ENCODE results near the gene LRRC8A. TPM values are rescaled to one million over a fixed set of nuclear protein-coding genes. Genes with fewer than 3 reads are reported as not detected.

The LRRC8A gene
- total and polyA plus RNA-seq, 2 of the 4 experiments (the other 2 are of a cell fraction) = 42.8 to 60.9 TPM

DNA sequence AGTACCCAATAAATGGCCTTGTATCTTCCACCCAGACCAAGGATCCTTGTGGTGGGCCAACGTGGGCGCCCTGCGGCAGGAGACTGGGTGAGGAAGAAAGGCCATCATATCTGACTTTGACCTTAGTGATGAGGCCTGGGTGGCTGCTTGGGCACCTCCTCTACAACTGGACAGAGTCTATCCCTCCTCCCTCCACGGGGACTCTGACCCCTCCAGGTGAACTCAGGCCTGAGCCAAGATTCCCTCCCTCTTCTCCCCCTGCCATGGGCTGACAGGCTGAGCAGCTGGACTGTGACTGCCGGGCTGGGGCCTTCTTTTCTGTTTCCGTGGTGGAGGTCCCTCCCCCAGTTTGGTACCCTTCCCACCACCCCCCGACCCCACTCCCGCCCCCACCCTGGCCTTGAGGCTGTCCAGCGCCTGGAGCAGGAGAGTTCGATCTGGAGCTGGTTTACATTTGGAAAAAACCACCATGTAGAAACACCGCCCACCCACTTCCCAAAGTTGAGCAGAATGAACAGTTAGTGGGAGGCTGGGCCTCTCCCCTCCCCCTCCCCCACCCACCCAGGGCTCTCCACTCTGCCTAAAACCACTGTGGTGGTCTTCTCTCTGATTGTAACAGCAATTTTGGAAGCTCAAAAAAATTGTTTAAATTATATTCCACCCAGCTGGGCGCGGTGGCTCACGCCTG, 37.6 kb downstream of the LRRC8A start:
- H2BK120ac ChIP-seq (ENCODE audit: low read depth, low read length) = no peak overlapping the region
- no peak overlapping the region for H2AFZ ChIP-seq (replicated peaks; ENCODE audit: low read length, poor library complexity)
- H2BK5ac ChIP-seq (ENCODE audit: low read depth, low read length, poor library complexity, severe bottlenecking) = no peak overlapping the region
- peak overlapping the region in 1 of 2 experiments; percentile 15; a peak in 1 of 4 replicates for H4K8ac ChIP-seq (ENCODE audit: low read depth in 2 of 2, low read length in 2 of 2)
- WGBS, 2 experiments (ENCODE audit: extremely low coverage in 2 of 2, insufficient read length in 1 of 2) = no CpG with 5 or more reads among the region's 14 CpGs
- H3K79me1 ChIP-seq (ENCODE audit: low read depth in 1 of 2, low read length in 2 of 2) = peaks cover 17 to 64% of the 10 kb centered on the region in 2 experiments; a peak in 3 of 4 replicates
- no peak overlapping the region for H2BK20ac ChIP-seq (ENCODE audit: low read depth, low read length)
- no peak overlapping the region for H3K4me2 ChIP-seq (ENCODE audit: low read depth, low read length)
- peak overlapping the region; percentile 32; the same call in 1 of the 2 replicates for H3K27ac ChIP-seq (ENCODE audit: insufficient read depth, low read length)
- H3K23ac ChIP-seq (ENCODE audit: low read depth, low read length) = no peak overlapping the region
- no peak overlapping the region for H3K56ac ChIP-seq (ENCODE audit: extremely low read depth, insufficient read depth, low read length)
- H3K4me3 ChIP-seq (ENCODE audit: insufficient read depth, low read depth, low read length) = no peak overlapping the region
- peak overlapping the region; percentile 1; the same call in 1 of the 2 replicates for H3K4ac ChIP-seq (ENCODE audit: low read depth, low read length)
- H3K14ac ChIP-seq (replicated peaks; ENCODE audit: low read depth, low read length) = peak overlapping the region; percentile 10; the same call in 1 of the 2 replicates
- no peak overlapping the region for H2BK15ac ChIP-seq (ENCODE audit: low read depth, low read length)
- H3K9ac ChIP-seq (ENCODE audit: low read depth, low read length) = no peak overlapping the region
- H2AK9ac ChIP-seq (replicated peaks; ENCODE audit: low read depth, low read length, poor library complexity) = no peak overlapping the region
- dilution Hi-C loops (cut with HindIII; ENCODE audit: low sequenced_read_pairs, unreplicated experiment) (no loop called here), in situ Hi-C loops (cut with MboI; ENCODE audit: low sequenced_read_pairs) (no loop called here), intact Hi-C loops (cut with micrococcal nuclease) (no loop called here)
- H2AK5ac ChIP-seq (ENCODE audit: low read depth, low read length) = peak overlapping the region; percentile 2; the same call in 1 of the 2 replicates
- H3K9me1 ChIP-seq (ENCODE audit: insufficient read depth, low read length) = peaks cover 24% of the 10 kb centered on the region
- H4K91ac ChIP-seq (ENCODE audit: insufficient read depth, low read depth, low read length) = peak overlapping the region; percentile 41; the same call in 1 of the 2 replicates
- peaks cover 23% of the 10 kb centered on the region for H3K36me3 ChIP-seq (ENCODE audit: control insufficient read depth, insufficient read depth, low read length)
- DNase-seq (no peak), ATAC-seq (ENCODE audit: low read depth) (no peak)
- peaks cover 17% of the 10 kb centered on the region for H3K4me1 ChIP-seq (ENCODE audit: control insufficient read depth, insufficient read depth, low read length)
- no peak overlapping the region for H4K5ac ChIP-seq (ENCODE audit: low read depth, low read length)
- no peaks in the 10 kb centered on the region for H3K9me3 ChIP-seq (ENCODE audit: control insufficient read depth, insufficient read depth, low read length)
- BruUV-seq (replicated peaks) = no TSS peak
- CTCF ChIA-PET = interaction anchor here (0.9 kb wide), 1 partner anchor 9 kb away, joined by 6 read pairs; no protein-coding TSS in a partner anchor
- H3K27me3 ChIP-seq (ENCODE audit: control insufficient read depth, insufficient read depth, low read length) = no peaks in the 10 kb centered on the region
- no peaks in the 10 kb centered on the region for H4K20me1 ChIP-seq (ENCODE audit: insufficient read depth, low read length)
- H3K18ac ChIP-seq (ENCODE audit: low read depth, low read length) = no peak overlapping the region
- POLR2A ChIA-PET (ENCODE audit: unreplicated experiment) = no interaction called here
- TF ChIP-seq BHLHE40 (IDR thresholded peaks at IDR 0.05; ENCODE audit: low read depth, low read length) (no peak), RAD21 (IDR thresholded peaks at IDR 0.05; ENCODE audit: low read length) (no peak), NFE2L2 (IDR thresholded peaks at IDR 0.05; ENCODE audit: low read depth, low read length) (no peak), POLR2A (IDR thresholded peaks at IDR 0.05; ENCODE audit: low read depth, low read length) (no peak), MXI1 (IDR thresholded peaks at IDR 0.05; ENCODE audit: borderline replicate concordance, low read depth, low read length) (no peak), CEBPB (IDR thresholded peaks at IDR 0.05; ENCODE audit: low read depth, low read length) (no peak), MAZ (IDR thresholded peaks at IDR 0.05; ENCODE audit: borderline replicate concordance, low read depth, low read length) (no peak), FOS (IDR thresholded peaks at IDR 0.05; ENCODE audit: low read depth, low read length) (no peak), SMC3 (IDR thresholded peaks at IDR 0.05; ENCODE audit: low read depth, low read length) (no peak), RCOR1 (IDR thresholded peaks at IDR 0.05; ENCODE audit: insufficient replicate concordance, low read length) (no peak), CHD1 (IDR thresholded peaks at IDR 0.05; ENCODE audit: low read depth, low read length) (no peak), RFX5 (IDR thresholded peaks at IDR 0.05; ENCODE audit: low read depth, low read length) (no peak)
- TF ChIP-seq, protein P1, sequence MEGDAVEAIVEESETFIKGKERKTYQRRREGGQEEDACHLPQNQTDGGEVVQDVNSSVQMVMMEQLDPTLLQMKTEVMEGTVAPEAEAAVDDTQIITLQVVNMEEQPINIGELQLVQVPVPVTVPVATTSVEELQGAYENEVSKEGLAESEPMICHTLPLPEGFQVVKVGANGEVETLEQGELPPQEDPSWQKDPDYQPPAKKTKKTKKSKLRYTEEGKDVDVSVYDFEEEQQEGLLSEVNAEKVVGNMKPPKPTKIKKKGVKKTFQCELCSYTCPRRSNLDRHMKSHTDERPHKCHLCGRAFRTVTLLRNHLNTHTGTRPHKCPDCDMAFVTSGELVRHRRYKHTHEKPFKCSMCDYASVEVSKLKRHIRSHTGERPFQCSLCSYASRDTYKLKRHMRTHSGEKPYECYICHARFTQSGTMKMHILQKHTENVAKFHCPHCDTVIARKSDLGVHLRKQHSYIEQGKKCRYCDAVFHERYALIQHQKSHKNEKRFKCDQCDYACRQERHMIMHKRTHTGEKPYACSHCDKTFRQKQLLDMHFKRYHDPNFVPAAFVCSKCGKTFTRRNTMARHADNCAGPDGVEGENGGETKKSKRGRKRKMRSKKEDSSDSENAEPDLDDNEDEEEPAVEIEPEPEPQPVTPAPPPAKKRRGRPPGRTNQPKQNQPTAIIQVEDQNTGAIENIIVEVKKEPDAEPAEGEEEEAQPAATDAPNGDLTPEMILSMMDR (conservative IDR thresholded peaks at IDR 0.05; ENCODE audit: low read depth, low read length) = no peak
- TF ChIP-seq, protein P2, sequence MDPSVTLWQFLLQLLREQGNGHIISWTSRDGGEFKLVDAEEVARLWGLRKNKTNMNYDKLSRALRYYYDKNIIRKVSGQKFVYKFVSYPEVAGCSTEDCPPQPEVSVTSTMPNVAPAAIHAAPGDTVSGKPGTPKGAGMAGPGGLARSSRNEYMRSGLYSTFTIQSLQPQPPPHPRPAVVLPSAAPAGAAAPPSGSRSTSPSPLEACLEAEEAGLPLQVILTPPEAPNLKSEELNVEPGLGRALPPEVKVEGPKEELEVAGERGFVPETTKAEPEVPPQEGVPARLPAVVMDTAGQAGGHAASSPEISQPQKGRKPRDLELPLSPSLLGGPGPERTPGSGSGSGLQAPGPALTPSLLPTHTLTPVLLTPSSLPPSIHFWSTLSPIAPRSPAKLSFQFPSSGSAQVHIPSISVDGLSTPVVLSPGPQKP (IDR thresholded peaks at IDR 0.05; ENCODE audit: borderline replicate concordance, low read depth, low read length) = no peak
- TF ChIP-seq, protein P3, sequence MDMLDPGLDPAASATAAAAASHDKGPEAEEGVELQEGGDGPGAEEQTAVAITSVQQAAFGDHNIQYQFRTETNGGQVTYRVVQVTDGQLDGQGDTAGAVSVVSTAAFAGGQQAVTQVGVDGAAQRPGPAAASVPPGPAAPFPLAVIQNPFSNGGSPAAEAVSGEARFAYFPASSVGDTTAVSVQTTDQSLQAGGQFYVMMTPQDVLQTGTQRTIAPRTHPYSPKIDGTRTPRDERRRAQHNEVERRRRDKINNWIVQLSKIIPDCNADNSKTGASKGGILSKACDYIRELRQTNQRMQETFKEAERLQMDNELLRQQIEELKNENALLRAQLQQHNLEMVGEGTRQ (IDR thresholded peaks at IDR 0.05; ENCODE audit: low read depth, low read length) = no peak
